BE2C (cell line): Measurements from ENCODE around the gene BMPR1B.

ENCODE experiments used
- DNase-seq: peaks from one replicate; pipeline ENCODE4 v3.0.0-alpha.2; 2020
- H3K27me3 ChIP-seq: fragments of 250-450 bp; sonication (Bioruptor Pico); 2 replicates; pipeline ENCODE4 v1.5.1; 2020; ENCODE audit warnings: mild to moderate bottlenecking
- H3K36me3 ChIP-seq: fragments of 250-450 bp; sonication (Bioruptor Pico); 2 replicates; pipeline ENCODE4 v1.5.1; 2020; ENCODE audit warnings: mild to moderate bottlenecking
- H3K4me1 ChIP-seq: fragments of 250-450 bp; sonication (Bioruptor Pico); 2 replicates; pipeline ENCODE4 v1.5.1; 2020
- H3K4me3 ChIP-seq: 2 replicates; pipeline ENCODE4 v1.5.1; 2011; ENCODE audit warnings: low read depth, low read length
- H3K9me3 ChIP-seq: fragments of 250-450 bp; sonication (Bioruptor Pico); 2 replicates; pipeline ENCODE4 v1.5.1; 2020
- CTCF ChIP-seq: IDR thresholded peaks from 2 replicates; pipeline ENCODE4 v1.5.1; 2012; ENCODE audit warnings: mild to moderate bottlenecking, low read depth, low read length

Gene BMPR1B

GRCh38 chr4:95027905-95028618 lies 270.3 kb downstream of the BMPR1B start:
- Histone ChIP-seq H3K36me3 (no peaks in the 10 kb centered on the region), H3K27me3 (no peaks in the 10 kb centered on the region), H3K4me3 (no peak overlapping the region), H3K4me1 (no peaks in the 10 kb centered on the region), H3K9me3 (no peaks in the 10 kb centered on the region)
- TF ChIP-seq CTCF = no peak
- no peak for DNase-seq

DNA sequence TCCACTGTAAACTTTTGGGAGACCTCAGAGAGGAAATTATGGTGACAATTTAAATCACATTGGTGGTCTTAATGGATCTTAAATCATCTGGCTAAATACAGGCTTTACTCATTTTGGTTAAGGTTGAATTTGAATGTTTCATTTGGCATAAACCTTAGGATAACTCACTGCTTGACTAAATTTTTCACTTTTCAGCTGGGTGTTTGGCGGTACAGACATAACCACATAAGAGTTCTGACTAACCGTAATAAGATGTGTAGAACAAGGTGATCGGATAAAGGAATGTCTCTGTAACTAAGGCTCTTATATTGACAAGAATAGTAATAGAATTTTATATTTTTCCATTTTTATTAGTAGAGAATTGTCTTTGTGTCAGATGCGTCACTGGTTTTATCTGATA lies 281.0 kb downstream of the BMPR1B start:
- no peaks in the 10 kb centered on the region for H3K4me1 ChIP-seq
- no peak for TF ChIP-seq CTCF
- no peak for DNase-seq
- no peaks in the 10 kb centered on the region for H3K36me3 ChIP-seq
- H3K4me3 ChIP-seq = no peak overlapping the region
- no peaks in the 10 kb centered on the region for H3K9me3 ChIP-seq
- no peaks in the 10 kb centered on the region for H3K27me3 ChIP-seq

GRCh38 chr4:95044324-95044837 lies 286.6 kb downstream of the BMPR1B start:
- Histone ChIP-seq H3K36me3 (no peaks in the 10 kb centered on the region), H3K4me3 (no peak overlapping the region), H3K9me3 (no peaks in the 10 kb centered on the region), H3K27me3 (no peaks in the 10 kb centered on the region), H3K4me1 (peaks cover 7% of the 10 kb centered on the region; the same call in 1 of the 2 replicates)
- DNase-seq = no peak
- TF ChIP-seq CTCF = no peak

DNA sequence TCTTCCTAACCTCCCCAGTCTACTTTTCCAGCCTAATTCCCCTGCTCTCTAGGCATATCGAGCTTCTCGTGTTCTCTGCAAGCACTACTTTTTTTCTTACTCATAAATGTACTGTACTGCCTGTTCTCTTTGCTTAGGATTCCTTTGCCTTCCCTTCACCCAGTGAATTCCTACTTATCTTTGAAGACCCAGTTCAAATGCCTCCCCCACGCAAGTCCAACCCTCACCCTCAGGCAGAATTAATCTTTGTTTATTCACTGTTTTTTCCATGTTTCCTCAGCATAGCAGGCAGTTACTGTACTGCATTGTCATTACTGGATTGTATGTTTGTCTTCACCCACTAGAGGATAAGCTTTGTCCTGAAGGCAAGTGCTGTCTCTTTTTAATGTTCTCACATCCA lies 287.7 kb downstream of the BMPR1B start:
- H3K9me3 ChIP-seq = no peaks in the 10 kb centered on the region
- peaks cover 7% of the 10 kb centered on the region; the same call in 1 of the 2 replicates for H3K4me1 ChIP-seq
- no peak overlapping the region for H3K4me3 ChIP-seq
- no peaks in the 10 kb centered on the region for H3K27me3 ChIP-seq
- DNase-seq = no peak
- H3K36me3 ChIP-seq = no peaks in the 10 kb centered on the region
- TF ChIP-seq CTCF = no peak

DNA sequence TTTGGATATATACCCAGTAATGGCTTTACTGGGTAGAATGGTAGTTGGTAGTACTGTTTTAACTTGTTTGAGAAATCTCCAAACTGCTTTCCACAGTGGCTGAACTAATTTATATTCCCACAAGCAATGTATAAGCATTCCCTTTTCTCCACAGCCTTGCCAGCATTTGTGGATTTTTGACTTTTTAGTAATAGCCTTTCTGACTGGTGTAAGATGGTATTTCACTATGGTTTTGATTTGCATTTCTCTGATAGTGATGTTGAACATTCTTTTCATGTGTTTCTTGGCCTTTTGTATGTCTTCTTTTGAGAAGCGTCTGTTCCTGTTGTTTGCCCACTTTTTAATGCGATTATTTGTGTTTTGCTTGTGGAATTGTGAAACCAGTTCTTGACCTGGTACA lies 290.5 kb downstream of the BMPR1B start:
- TF ChIP-seq CTCF = no peak
- H3K36me3 ChIP-seq = no peaks in the 10 kb centered on the region
- no peaks in the 10 kb centered on the region for H3K27me3 ChIP-seq
- H3K4me3 ChIP-seq = no peak overlapping the region
- peaks cover 7% of the 10 kb centered on the region; the same call in 1 of the 2 replicates for H3K4me1 ChIP-seq
- H3K9me3 ChIP-seq = no peaks in the 10 kb centered on the region
- DNase-seq = no peak

DNA sequence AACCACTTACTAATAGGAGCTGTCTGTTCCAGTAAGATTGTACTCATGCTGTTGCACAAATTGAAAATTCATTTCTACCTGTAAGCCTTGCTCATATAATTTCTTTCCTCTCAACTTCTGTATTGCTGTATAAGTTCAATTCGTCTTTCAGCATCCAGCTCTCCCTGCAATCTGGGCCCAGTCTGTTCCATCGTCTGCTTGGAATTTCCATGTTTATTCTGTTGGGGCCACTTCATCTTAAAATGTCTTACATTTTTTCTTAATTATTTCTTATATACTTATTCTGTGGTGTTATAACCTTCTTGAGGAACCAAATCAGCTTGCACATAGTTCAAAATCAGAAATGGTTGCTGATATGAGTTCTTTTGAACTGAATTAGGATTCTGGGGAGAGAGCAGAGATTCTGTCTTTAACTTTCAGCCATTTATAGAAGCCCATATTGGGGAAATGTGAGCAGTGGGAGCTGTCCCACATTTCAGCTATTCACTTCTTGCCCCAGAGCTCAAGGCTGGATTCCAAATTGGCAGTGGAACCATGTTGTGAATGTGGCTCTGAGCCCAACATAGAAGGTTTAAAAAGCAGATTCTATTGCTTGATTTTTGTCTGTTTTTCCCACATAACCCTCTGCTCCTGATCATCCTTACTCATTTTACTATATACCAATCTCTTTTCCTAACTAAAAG lies 291.9 kb downstream of the BMPR1B start:
- no peaks in the 10 kb centered on the region for H3K36me3 ChIP-seq
- no peak for DNase-seq
- TF ChIP-seq CTCF = no peak
- H3K27me3 ChIP-seq = no peaks in the 10 kb centered on the region
- no peaks in the 10 kb centered on the region for H3K9me3 ChIP-seq
- no peak overlapping the region for H3K4me3 ChIP-seq
- H3K4me1 ChIP-seq = peaks cover 4% of the 10 kb centered on the region; the same call in 1 of the 2 replicates
